ENCODE results near the gene FXN. TPM values are rescaled to one million over a fixed set of nuclear protein-coding genes. Genes with fewer than 3 reads are reported as not detected.
A peak's percentile ranks its signal among the peaks of the same experiment; 100 is the strongest.
"Not testable (repeated sequence)": the region's sequence is repeated elsewhere in the genome, so short reads cannot be mapped to it uniquely, and the experiment has no call there.

Gene FXN
- total RNA-seq, 2 experiments from 2014 or later = 21.7 to 23.2 TPM

GRCh38 chr9:69046723-69047122, 11.2 kb downstream of the FXN start:
- POLR2A ChIA-PET = no interaction called here
- DNase-seq (no peak), ATAC-seq (no peak)
- Mint-ChIP-seq H3K4me3 (no peak overlapping the region), H3K27me3 (ENCODE audit: low read depth) (no peaks in the 10 kb centered on the region), H3K9me3 (ENCODE audit: insufficient read depth) (no peaks in the 10 kb centered on the region), H3K4me1 (ENCODE audit: low read depth) (peaks cover 37% of the 10 kb centered on the region), H3K36me3 (ENCODE audit: low read depth) (peaks cover 20% of the 10 kb centered on the region), H3K27ac (no peak overlapping the region)
- CTCF ChIA-PET = interaction anchor here (0.9 to 4.7 kb wide), 2 partner anchors 11 to 132 kb away, joined by 3 to 30 read pairs; partner anchors contain the start of gene FXN

GRCh38 chr9:69047371-69047770, 11.8 kb downstream of the FXN start:
- Mint-ChIP-seq H3K27ac (no peak overlapping the region), H3K9me3 (ENCODE audit: insufficient read depth) (no peaks in the 10 kb centered on the region), H3K4me1 (ENCODE audit: low read depth) (peaks cover 37% of the 10 kb centered on the region), H3K36me3 (ENCODE audit: low read depth) (peaks cover 20% of the 10 kb centered on the region), H3K4me3 (no peak overlapping the region), H3K27me3 (ENCODE audit: low read depth) (no peaks in the 10 kb centered on the region)
- ChIA-PET CTCF (interaction anchor here (1.0 to 4.7 kb wide), 2 partner anchors 12 to 146 kb away, joined by 4 to 30 read pairs; partner anchors contain the start of gene FXN), POLR2A (interaction anchor here (0.6 kb wide), 1 partner anchor 90 kb away, joined by 8 read pairs; no protein-coding TSS in a partner anchor)
- ATAC-seq (no peak), DNase-seq (no peak)

- DNase-seq (no peak), ATAC-seq (no peak)
- Mint-ChIP-seq H3K4me3 (no peak overlapping the region), H3K9me3 (ENCODE audit: insufficient read depth) (no peaks in the 10 kb centered on the region), H3K4me1 (ENCODE audit: low read depth) (peaks cover 33% of the 10 kb centered on the region), H3K36me3 (ENCODE audit: low read depth) (peaks cover 23% of the 10 kb centered on the region), H3K27ac (no peak overlapping the region), H3K27me3 (ENCODE audit: low read depth) (no peaks in the 10 kb centered on the region)
- POLR2A ChIA-PET = no interaction called here
- CTCF ChIA-PET = interaction anchor here (1.2 kb wide), 1 partner anchor 19 kb away, joined by 3 read pairs; no protein-coding TSS in a partner anchor
Observed at GRCh38 chr9:69049094-69049493, 13.5 kb downstream of the FXN start.

GRCh38 chr9:69050936-69051335, 15.4 kb downstream of the FXN start:
- ATAC-seq; H3K27me3 Mint-ChIP-seq (ENCODE audit: low read depth); POLR2A ChIA-PET; DNase-seq; H3K9me3 Mint-ChIP-seq (ENCODE audit: insufficient read depth); H3K4me3 Mint-ChIP-seq; H3K27ac Mint-ChIP-seq: not testable (repeated sequence)
- Mint-ChIP-seq H3K36me3 (ENCODE audit: low read depth) (peaks cover 17% of the 10 kb centered on the region), H3K4me1 (ENCODE audit: low read depth) (peaks cover 15% of the 10 kb centered on the region)
- CTCF ChIA-PET = interaction anchor here (1.0 to 8.7 kb wide), 2 partner anchors 14 to 142 kb away, joined by 3 to 160 read pairs; no protein-coding TSS in a partner anchor

- Mint-ChIP-seq H3K36me3 (ENCODE audit: low read depth) (peaks cover 16% of the 10 kb centered on the region), H3K4me1 (ENCODE audit: low read depth) (peaks cover 18% of the 10 kb centered on the region), H3K27me3 (ENCODE audit: low read depth) (no peaks in the 10 kb centered on the region), H3K9me3 (ENCODE audit: insufficient read depth) (no peaks in the 10 kb centered on the region), H3K27ac (no peak overlapping the region), H3K4me3 (no peak overlapping the region)
- no peak for ATAC-seq
- no peak for DNase-seq
- ChIA-PET POLR2A (no interaction called here), CTCF (interaction anchor here (1.2 to 8.7 kb wide), 7 partner anchors 20 to 368 kb away, joined by 3 to 160 read pairs (median 5); no protein-coding TSS in a partner anchor)
Observed at GRCh38 chr9:69054989-69055388, 19.4 kb downstream of the FXN start.

GRCh38 chr9:69056191-69056815, 20.8 kb downstream of the FXN start:
- CTCF ChIA-PET = interaction anchor here (0.8 to 8.7 kb wide), 4 partner anchors 21 to 137 kb away, joined by 3 to 160 read pairs (median 4); partner anchors contain the start of gene FXN

GRCh38 chr9:69058101-69058500, 22.5 kb downstream of the FXN start:
- H3K4me1 Mint-ChIP-seq (ENCODE audit: low read depth) = peaks cover 31% of the 10 kb centered on the region
- DNase-seq (no peak), ATAC-seq (no peak)
- ChIA-PET CTCF (interaction anchor here (3.8 to 8.7 kb wide), 2 partner anchors 134 to 135 kb away, joined by 12 to 160 read pairs; no protein-coding TSS in a partner anchor), POLR2A (no interaction called here)
- H3K27ac Mint-ChIP-seq = no peak overlapping the region
- H3K4me3 Mint-ChIP-seq = no peak overlapping the region
- no peaks in the 10 kb centered on the region for H3K27me3 Mint-ChIP-seq (ENCODE audit: low read depth)
- peaks cover 22% of the 10 kb centered on the region for H3K36me3 Mint-ChIP-seq (ENCODE audit: low read depth)
- no peaks in the 10 kb centered on the region for H3K9me3 Mint-ChIP-seq (ENCODE audit: insufficient read depth)

More at GRCh38 chr9:69056191-69056815, 20.8 kb downstream of the FXN start:
- Mint-ChIP-seq H3K27ac (no peak overlapping the region), H3K4me3 (no peak overlapping the region), H3K36me3 (ENCODE audit: low read depth) (peaks cover 23% of the 10 kb centered on the region), H3K9me3 (ENCODE audit: insufficient read depth) (no peaks in the 10 kb centered on the region), H3K4me1 (ENCODE audit: low read depth) (peaks cover 29% of the 10 kb centered on the region), H3K27me3 (ENCODE audit: low read depth) (no peaks in the 10 kb centered on the region)
- POLR2A ChIA-PET = no interaction called here
- DNase-seq (no peak), ATAC-seq (no peak)

- H3K4me3 Mint-ChIP-seq = no peak overlapping the region
Observed at GRCh38 chr9:69060766-69061165, 25.2 kb downstream of the FXN start.

GRCh38 chr9:69062195-69062594, 26.6 kb downstream of the FXN start:
- CTCF ChIA-PET = no interaction called here
- H3K27ac Mint-ChIP-seq = no peak overlapping the region

More at GRCh38 chr9:69060766-69061165, 25.2 kb downstream of the FXN start:
- ChIA-PET CTCF (interaction anchor here (3.8 kb wide), 1 partner anchor 132 kb away, joined by 12 read pairs; no protein-coding TSS in a partner anchor), POLR2A (no interaction called here)
- no peaks in the 10 kb centered on the region for H3K27me3 Mint-ChIP-seq (ENCODE audit: low read depth)
- peak overlapping the region; percentile 64 for H3K27ac Mint-ChIP-seq
- peaks cover 23% of the 10 kb centered on the region for H3K36me3 Mint-ChIP-seq (ENCODE audit: low read depth)
- peak; percentile 30 for ATAC-seq
- no peaks in the 10 kb centered on the region for H3K9me3 Mint-ChIP-seq (ENCODE audit: insufficient read depth)
- peaks cover 29% of the 10 kb centered on the region for H3K4me1 Mint-ChIP-seq (ENCODE audit: low read depth)
- peak; percentile 24 for DNase-seq

GRCh38 chr9:69063839-69064238, 28.3 kb downstream of the FXN start:
- ChIA-PET POLR2A (no interaction called here), CTCF (interaction anchor here (1.2 kb wide), 1 partner anchor 10 kb away, joined by 4 read pairs; no protein-coding TSS in a partner anchor)
- H3K27ac Mint-ChIP-seq = no peak overlapping the region
- H3K9me3 Mint-ChIP-seq (ENCODE audit: insufficient read depth) = no peaks in the 10 kb centered on the region
- H3K4me1 Mint-ChIP-seq (ENCODE audit: low read depth) = peaks cover 20% of the 10 kb centered on the region
- ATAC-seq (no peak), DNase-seq (no peak)
- H3K27me3 Mint-ChIP-seq (ENCODE audit: low read depth) = no peaks in the 10 kb centered on the region
- H3K36me3 Mint-ChIP-seq (ENCODE audit: low read depth) = peaks cover 19% of the 10 kb centered on the region
- H3K4me3 Mint-ChIP-seq = no peak overlapping the region

More at GRCh38 chr9:69062195-69062594, 26.6 kb downstream of the FXN start:
- POLR2A ChIA-PET = no interaction called here
- Mint-ChIP-seq H3K4me1 (ENCODE audit: low read depth) (peaks cover 25% of the 10 kb centered on the region), H3K9me3 (ENCODE audit: insufficient read depth) (no peaks in the 10 kb centered on the region), H3K4me3 (no peak overlapping the region), H3K36me3 (ENCODE audit: low read depth) (peaks cover 24% of the 10 kb centered on the region), H3K27me3 (ENCODE audit: low read depth) (no peaks in the 10 kb centered on the region)
- DNase-seq (no peak), ATAC-seq (no peak)

GRCh38 chr9:69065660-69066059, 30.1 kb downstream of the FXN start:
- Mint-ChIP-seq H3K27ac (no peak overlapping the region), H3K9me3 (ENCODE audit: insufficient read depth) (no peaks in the 10 kb centered on the region), H3K4me1 (ENCODE audit: low read depth) (peaks cover 7% of the 10 kb centered on the region), H3K27me3 (ENCODE audit: low read depth) (no peaks in the 10 kb centered on the region), H3K4me3 (no peak overlapping the region), H3K36me3 (ENCODE audit: low read depth) (peaks cover 12% of the 10 kb centered on the region)
- ATAC-seq = no peak
- ChIA-PET CTCF (interaction anchor here (0.6 to 1.3 kb wide), 2 partner anchors 26 to 128 kb away, joined by 3 read pairs; no protein-coding TSS in a partner anchor), POLR2A (no interaction called here)
- no peak for DNase-seq

- no peak for DNase-seq
- Mint-ChIP-seq H3K27me3 (ENCODE audit: low read depth) (no peaks in the 10 kb centered on the region), H3K4me1 (ENCODE audit: low read depth) (no peaks in the 10 kb centered on the region), H3K36me3 (ENCODE audit: low read depth) (peaks cover 11% of the 10 kb centered on the region), H3K27ac (no peak overlapping the region), H3K9me3 (ENCODE audit: insufficient read depth) (no peaks in the 10 kb centered on the region), H3K4me3 (no peak overlapping the region)
- CTCF ChIA-PET = interaction anchor here (0.9 kb wide), 1 partner anchor 13 kb away, joined by 5 read pairs; no protein-coding TSS in a partner anchor
- no peak for ATAC-seq
- POLR2A ChIA-PET = no interaction called here
Observed at GRCh38 chr9:69066955-69067354, 31.4 kb downstream of the FXN start.

Data from activated CD8-positive, alpha-beta T cell treated with anti-CD3 and anti-CD28 coated beads, Interleukin-2, amount 10 ng/mL, durations not matched to agents 7 days and 5 days (primary cell).